Activated CD8-positive, alpha-beta memory T cell treated with anti-CD3 and anti-CD28 coated beads for 24 hours (primary cell): ENCODE results near the gene KCNJ11.

Experiments
- DNase-seq: peaks from one replicate; pipeline ENCODE4 v3.0.0-alpha.2; 2020

The KCNJ11 gene

GRCh38 chr11:17408026-17408425, 19.6 kb upstream of the KCNJ11 start:
- no peak for DNase-seq

DNA sequence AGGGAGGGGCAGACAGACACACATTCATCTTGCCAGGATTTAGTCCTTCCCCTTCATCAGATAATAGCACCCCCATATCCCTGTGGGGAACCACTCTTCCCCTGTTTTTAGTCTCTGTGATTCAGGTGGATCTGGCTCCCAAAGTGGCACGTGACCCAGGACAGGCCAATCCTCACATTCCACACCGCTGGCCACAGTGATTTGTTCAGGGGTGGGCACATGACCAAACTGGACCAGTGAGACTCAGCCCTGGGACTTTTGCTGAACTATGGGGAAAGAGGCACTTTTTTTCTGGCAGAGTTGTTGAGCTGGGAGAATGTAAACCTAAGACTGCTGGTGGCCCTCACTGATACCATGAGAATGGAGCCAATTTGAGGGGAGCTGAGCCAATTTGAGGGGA, 19.1 kb upstream of the KCNJ11 start:
- no peak for DNase-seq

GRCh38 chr11:17406818-17407149, 18.3 kb upstream of the KCNJ11 start:
- DNase-seq = no peak

- no peak for DNase-seq
These were observed 17.8 kb upstream of the KCNJ11 start for GRCh38 chr11:17406082-17406817.

DNA sequence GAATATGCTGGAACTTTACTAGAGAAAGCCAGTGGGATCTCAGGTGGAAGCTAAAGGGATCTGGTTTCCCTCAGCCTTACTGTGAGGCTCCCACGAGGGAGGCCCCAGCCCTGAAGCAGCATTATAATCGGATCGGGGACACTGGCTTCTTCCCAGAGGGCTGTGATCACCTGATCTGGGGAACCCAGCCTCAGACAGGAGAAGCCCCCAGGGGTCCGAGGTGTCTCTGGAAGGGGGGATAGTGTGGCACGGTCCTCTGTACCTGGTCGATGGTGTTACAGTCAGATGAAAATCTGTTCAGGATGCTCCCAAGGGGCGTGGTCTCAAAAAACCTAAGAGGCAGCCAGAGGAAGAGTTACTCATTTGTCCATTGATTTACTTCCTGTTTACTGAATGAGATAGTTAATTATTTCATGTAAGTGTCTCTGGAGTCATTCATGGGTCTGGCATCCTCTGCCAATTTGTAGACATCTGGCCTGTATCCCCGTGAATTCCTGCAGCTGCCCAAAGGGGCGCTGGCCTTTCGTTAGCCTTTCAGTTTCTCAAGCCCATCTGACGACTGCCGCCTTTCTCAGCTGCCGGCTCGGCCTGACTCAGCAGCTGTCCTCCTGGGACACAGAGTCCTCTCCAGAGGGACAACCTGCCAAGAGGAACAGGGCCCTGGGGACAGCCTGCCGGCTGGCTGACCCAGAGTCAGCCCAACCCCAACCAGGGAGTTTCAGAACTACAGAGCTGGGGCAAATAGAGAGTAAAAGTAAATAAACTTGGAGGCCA, 17.0 kb upstream of the KCNJ11 start:
- no peak for DNase-seq

DNA sequence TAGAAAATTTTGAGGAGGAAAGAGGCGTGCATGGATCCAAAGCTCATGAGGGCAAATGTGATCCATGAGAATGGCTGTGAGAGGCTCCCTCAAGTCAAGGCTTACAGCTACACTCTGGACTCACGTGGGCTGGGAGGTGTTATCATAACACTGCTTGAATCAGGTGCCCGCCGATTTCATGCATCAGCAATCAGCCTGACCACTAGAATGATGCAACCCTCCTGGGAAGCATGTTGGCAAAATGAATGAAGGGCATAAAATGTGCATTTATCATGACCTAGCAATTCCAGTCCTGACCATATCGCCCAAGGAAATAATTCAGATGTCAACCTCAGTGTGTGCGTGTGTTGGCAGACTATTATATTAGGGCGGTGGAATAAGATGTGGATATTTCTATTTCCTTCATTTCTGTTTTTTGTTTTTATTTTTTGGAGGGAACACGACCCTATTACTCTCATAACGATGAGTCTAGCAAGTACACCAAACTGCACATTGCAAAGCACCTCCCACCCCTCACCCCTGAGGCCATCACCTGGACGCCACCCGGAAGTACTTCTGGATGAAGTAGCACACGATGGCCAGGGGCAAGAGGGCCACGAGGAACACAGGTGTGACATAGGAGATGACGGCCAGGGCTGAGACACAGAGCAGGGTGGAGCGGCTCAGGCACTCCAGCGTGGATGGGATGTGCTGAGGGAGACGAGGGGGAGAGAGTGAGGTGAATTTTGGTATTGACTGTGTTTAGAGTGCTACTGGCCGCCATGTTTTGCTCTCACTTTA, 15.7 kb upstream of the KCNJ11 start:
- DNase-seq = no peak

DNA sequence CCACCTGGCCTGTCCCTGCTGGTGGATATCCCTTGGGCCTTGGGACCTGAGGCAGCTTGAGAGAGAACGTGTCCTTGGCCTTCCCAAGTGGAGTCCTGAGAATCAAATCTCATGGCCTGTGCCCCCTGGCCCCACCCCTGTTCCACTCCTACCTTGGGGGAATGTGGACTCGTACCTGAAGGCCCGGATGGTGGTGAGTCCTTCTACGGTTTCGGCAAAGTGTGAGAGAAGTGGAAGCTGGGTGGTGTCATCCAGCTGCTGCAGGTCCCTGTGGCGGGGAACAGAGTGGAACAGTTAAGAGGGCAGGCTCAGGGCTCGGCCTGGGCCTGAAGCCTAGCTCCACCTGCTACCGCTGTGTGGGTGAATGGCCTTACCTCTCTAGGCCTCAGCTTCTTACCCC, 14.0 kb upstream of the KCNJ11 start:
- no peak for DNase-seq

DNA sequence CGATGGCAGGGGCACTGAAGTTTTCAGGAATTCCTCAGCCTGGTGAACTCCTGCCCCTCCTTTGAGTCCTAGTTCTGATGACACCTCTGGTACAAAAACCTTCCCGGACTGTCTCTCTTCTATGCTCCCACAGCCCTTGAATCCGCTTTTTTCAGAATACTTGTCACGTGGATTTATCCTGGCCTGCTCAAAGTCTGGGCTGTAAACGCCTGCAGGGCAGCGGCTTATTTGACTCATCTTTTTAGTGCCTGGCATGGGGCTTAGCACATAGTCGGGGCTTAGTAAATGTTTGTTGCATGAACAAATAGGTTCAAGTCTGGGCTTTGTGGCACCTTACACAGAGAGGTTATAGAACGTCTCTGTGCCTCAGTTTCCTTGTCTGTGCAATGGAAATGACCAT, 13.4 kb upstream of the KCNJ11 start:
- DNase-seq = no peak

DNA sequence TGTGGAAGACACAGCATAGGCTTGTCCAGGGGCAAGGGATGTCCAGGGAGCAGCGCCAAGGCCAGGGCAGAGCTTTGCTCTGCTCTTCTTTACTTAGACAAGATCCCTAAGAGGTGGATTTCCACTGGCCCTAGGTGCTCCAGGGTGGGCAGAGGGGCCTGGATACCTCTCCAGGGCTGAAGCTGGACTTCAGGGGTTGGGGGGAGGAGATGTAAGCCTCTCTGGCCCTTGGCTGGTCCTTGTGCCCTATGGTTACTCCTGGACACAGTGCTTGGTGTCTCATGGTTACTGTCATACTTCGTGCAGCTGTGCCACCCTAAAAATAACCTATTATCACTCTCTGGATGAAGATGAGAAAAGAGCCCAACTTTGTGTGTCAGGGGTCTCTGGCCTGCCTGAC, 12.9 kb upstream of the KCNJ11 start:
- no peak for DNase-seq

- no peak for DNase-seq
These were observed 11.8 kb upstream of the KCNJ11 start for GRCh38 chr11:17400048-17400775.

- DNase-seq = no peak
These were observed 10.8 kb upstream of the KCNJ11 start for GRCh38 chr11:17399236-17399635.

DNA sequence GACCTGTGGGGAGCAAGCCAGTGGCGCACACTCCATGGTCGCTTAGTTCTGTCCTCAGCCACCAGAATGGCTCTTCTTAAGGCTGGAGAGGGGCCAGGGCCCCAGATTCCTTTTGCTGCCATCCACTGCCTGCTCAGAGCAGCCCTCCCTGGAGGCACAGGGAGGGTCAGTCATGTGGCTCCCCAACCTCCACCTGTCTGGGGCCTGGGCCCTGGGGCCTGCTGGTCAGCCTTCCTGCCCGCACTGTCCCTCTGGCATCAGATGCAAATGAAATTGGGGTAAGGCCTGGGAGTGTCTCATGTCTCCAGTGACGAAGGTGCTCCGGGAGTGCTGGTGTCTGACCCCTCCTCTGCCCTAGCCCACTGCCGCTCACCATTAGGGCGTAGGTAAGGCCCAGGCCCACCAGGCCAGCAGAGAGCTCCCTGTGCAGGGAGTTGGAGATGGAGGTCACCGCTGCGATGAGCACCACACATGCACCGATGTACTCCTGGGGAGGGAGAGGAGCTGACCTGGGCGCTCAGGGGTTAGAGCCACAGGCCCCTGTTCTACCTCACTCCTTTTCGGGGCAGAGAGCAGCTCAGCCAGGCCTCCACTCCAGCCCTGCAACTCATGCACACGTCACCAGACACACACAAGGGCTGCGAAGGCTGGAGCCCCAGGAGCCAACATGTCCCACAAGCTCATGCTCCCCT, 9.0 kb upstream of the KCNJ11 start:
- DNase-seq = no peak

DNA sequence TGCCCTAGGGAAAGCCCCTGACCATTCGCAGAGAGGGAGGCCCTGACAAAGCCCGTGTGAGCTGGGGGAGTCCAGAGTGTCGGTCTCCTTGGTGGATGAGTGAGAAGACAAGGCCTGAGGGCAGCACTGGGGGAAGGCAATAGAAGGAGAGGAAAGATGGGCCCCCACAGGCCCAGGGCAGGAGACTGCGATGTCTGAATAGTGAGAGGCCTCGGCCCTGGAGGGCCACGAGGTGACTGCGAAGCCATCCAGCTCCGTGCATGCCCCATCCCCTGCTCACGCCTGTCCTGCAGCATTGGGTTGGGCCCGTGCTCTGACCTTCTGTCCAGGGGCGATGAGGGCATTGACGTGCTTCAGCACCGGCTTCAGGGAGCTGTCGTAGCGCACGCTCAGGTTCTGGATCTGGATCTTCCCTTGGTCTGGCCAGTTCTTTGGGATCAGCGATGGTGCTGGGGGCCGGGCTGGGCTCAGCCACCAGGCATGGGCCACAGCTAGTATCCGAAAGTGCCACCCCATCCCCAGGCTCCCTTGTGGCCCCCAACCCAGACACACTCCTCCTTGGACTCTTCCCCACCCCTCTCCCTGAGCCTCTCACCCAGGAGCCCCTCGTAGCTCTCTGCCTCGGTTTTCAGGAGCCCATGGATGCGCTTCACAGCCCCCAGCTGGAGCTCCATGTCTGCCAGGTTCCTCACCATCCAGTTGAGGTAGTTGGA, 8.3 kb upstream of the KCNJ11 start:
- DNase-seq = no peak

- no peak for DNase-seq
These were observed 7.5 kb upstream of the KCNJ11 start for GRCh38 chr11:17395978-17396377.

DNA sequence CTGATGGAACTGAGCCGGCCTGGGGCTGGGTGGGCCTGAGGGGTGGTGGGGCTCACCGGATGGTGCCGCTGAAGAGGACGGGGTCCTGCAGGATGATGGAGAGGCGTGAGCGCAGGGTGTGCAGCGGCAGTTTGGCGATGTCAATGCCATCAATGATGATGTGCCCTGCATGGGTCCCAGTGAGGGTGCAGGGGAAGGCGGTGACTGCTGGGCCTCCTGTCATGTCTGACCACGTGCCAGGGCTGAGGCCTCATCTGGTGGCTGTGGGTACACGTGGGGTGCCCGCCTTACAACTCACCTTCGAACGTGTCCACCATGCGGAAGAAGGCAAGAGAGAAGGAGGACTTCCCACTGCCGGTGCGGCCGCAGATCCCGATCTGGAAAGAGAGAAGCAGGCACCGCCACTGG, 7.1 kb upstream of the KCNJ11 start:
- no peak for DNase-seq

DNA sequence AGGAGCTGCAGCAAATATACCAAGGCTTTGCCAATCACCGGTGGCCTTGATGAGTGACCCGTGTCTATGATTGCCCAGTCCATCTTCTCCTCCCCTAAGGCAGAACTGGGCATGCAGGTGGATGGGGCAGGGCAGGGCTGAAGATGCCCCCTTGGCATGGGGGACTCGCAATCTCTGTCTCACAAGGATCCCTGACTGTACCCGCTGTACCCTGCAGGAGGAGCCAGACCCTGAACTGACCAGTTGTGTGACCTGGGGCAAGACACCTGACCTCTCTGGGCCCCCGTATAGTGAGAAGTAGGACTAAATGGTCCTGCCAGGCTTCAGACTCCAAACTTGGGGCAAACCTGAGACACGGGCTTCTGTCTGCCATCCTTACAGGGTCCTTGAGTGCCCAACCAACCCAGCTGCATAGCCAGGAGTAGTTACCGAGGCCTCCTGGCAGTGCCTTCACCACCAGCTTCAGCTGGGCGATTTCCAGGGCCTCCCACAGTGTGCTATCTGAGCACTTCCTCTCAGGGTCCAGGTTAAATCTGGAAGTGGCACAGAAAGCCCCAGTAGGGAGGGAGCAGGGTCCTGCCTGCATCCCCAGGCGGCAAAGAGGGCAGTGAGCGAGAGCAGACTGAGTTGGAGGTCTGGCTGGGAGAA, 6.4 kb upstream of the KCNJ11 start:
- no peak for DNase-seq

DNA sequence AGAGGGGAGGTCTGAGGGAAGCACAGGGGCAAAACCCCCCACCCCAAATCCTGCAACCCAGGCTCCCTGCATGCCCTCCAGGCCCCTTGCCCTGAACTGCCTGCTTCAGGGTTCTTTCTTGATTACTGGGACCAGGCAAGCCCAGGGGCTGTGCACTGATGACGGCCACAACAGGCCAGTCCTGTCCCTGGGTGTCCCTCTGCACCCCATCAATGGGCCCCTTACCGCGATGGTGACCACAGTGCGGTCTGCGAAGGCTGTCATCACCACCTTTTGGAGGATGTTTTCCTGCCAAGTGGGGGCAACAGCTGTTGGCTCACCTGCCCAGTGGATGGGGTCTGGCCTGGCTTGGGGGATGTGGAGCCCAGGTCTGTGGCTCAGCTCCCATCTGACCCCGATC, 5.0 kb upstream of the KCNJ11 start:
- DNase-seq = no peak

DNA sequence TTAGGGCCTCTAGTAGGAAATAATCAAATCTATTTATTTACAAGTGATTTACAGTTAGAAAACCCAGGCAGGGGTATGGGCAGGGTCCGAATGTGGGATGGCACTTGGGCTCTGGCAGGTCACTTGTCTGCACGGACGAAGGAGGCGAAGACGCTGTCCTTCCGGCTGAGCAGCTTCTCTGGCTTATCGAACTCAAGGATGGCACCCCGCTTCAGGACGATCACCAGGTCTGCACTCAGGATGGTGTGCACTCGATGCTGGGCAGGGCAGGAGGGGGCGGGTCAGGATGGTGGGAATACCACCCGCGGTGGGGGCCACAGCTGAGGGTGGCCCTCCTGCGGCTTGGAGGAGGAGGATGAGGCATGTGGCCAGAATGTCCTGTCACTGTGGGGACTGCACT, 4.4 kb upstream of the KCNJ11 start:
- DNase-seq = no peak

- DNase-seq = no peak
These were observed 3.3 kb upstream of the KCNJ11 start for GRCh38 chr11:17391493-17392355.

GRCh38 chr11:17389957-17390649, 1.6 kb upstream of the KCNJ11 start:
- DNase-seq = no peak
